Measurements from ENCODE around the gene RHOBTB3.
"Not testable (repeated sequence)": the region's sequence is repeated elsewhere in the genome, so short reads cannot be mapped to it uniquely, and the experiment has no call there.

The RHOBTB3 gene

DNA sequence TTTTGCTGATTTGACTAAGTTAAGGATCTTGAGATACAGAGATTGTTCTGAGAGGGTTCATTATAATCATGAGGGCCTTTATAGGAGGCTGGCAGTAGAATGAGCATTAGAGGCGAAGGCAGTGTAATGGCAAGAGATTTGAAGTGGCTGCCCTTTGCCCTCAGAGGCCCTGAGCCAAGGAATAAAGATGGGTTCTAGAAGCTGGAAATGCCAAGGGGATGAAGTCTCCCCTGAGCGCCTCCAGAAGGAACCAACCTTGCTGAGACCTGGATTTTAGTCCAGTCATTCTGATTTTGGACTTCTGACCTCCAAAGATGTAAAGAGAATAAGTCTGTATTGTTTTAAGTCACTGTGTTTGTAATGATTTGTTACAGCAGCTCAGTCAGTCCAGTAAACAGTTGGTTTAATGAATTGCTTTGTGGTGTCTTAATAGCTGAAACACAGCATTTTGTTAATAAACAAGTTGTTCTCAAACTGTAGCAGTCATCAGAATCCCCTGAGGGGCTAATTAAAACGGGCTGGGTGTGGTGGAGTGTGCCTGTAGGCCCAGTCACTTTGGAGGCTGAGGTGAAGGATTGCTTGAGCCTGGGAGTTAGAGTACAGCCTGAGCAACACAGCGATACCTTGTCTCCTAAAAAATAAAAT, 68.2 kb downstream of the RHOBTB3 start:
- Histone ChIP-seq H3K27me3 (ENCODE audit: low read depth) (no peaks in the 10 kb centered on the region), H3K4me1 (no peaks in the 10 kb centered on the region), H3K9me3 (no peaks in the 10 kb centered on the region), H3K36me3 (replicated peaks) (no peaks in the 10 kb centered on the region), H3K4me3 (no peak overlapping the region)
- in situ Hi-C loops (cut with MboI; ENCODE audit: low sequenced_read_pairs): no loop called here
- no peak for DNase-seq (ENCODE audit: low spot score in 2 of 2)

GRCh38 chr5:95800553-95800952, 69.4 kb downstream of the RHOBTB3 start:
- no peaks in the 10 kb centered on the region for H3K27me3 ChIP-seq (ENCODE audit: low read depth)
- no peaks in the 10 kb centered on the region for H3K9me3 ChIP-seq
- no peaks in the 10 kb centered on the region for H3K4me1 ChIP-seq
- DNase-seq (ENCODE audit: low spot score in 2 of 2): no peak
- H3K4me3 ChIP-seq: no peak overlapping the region
- in situ Hi-C loops (cut with MboI; ENCODE audit: low sequenced_read_pairs): no loop called here
- H3K36me3 ChIP-seq (replicated peaks): no peaks in the 10 kb centered on the region

- H3K4me3 ChIP-seq: no peak overlapping the region
- in situ Hi-C loops (cut with MboI; ENCODE audit: low sequenced_read_pairs): no loop called here
- H3K36me3 ChIP-seq (replicated peaks): no peaks in the 10 kb centered on the region
- no peaks in the 10 kb centered on the region for H3K27me3 ChIP-seq (ENCODE audit: low read depth)
- H3K9me3 ChIP-seq: no peaks in the 10 kb centered on the region
- no peaks in the 10 kb centered on the region for H3K4me1 ChIP-seq
- DNase-seq (ENCODE audit: low spot score in 2 of 2): no peak
Observed at GRCh38 chr5:95801532-95801931, 70.4 kb downstream of the RHOBTB3 start.

GRCh38 chr5:95801961-95802360, 70.8 kb downstream of the RHOBTB3 start:
- Histone ChIP-seq H3K4me3 (no peak overlapping the region), H3K4me1 (no peaks in the 10 kb centered on the region), H3K9me3 (no peaks in the 10 kb centered on the region), H3K36me3 (replicated peaks) (no peaks in the 10 kb centered on the region), H3K27me3 (ENCODE audit: low read depth) (no peaks in the 10 kb centered on the region)
- in situ Hi-C loops (cut with MboI; ENCODE audit: low sequenced_read_pairs): no loop called here
- no peak for DNase-seq (ENCODE audit: low spot score in 2 of 2)

DNA sequence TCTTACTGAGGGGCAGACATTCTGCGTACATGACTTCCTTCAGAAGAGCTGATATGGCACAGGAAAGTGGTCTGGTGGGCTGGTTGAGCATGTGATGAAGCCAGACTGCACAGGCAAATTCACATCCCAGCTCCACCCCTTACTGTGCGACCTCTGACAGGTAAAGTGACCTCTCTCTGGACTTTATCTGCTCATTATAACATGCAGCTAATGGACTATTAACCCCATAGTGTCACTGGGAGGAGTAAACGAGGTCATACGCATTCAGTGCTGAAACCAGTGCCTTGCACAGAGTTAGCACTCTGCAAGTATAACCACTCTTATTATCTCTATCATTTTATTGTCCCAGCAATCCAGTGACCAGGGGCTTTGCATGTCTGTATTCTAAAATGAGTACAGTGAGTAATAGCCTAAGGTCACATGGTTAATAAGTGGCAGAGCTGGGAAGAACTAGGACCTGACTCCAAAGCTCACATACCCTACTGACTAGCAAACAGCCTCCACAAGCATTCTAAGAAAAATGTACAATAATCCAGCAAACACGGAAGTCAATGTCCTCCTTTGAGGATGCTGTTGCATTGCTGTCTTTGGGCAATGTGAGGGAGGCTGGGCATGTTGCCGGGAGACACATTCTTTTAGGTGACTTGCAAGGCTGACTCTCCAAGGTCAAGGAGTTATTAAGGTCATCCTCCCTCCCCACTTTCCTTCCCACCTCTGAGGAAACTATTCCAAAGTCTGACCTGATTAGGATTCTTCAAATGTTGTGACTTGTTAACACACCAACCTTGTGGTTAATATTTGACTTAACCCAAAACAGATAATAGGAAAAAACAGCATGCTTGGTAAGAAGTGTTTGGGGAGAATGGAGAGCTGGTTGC, 72.4 kb downstream of the RHOBTB3 start:
- no peaks in the 10 kb centered on the region for H3K9me3 ChIP-seq

GRCh38 chr5:95804736-95805539, 73.8 kb downstream of the RHOBTB3 start:
- no peak for DNase-seq (ENCODE audit: low spot score in 2 of 2)
- Histone ChIP-seq H3K4me3 (no peak overlapping the region), H3K36me3 (replicated peaks) (no peaks in the 10 kb centered on the region), H3K4me1 (peaks cover 15% of the 10 kb centered on the region), H3K27me3 (ENCODE audit: low read depth) (no peaks in the 10 kb centered on the region), H3K9me3 (no peaks in the 10 kb centered on the region)
- in situ Hi-C loops (cut with MboI; ENCODE audit: low sequenced_read_pairs): no loop called here

More for the DNA sequence above, 72.4 kb downstream of the RHOBTB3 start:
- Histone ChIP-seq H3K4me1 (peaks cover 3% of the 10 kb centered on the region), H3K36me3 (replicated peaks) (no peaks in the 10 kb centered on the region), H3K4me3 (no peak overlapping the region), H3K27me3 (ENCODE audit: low read depth) (no peaks in the 10 kb centered on the region)
- DNase-seq (ENCODE audit: low spot score in 2 of 2): no peak
- in situ Hi-C loops (cut with MboI; ENCODE audit: low sequenced_read_pairs): no loop called here

DNA sequence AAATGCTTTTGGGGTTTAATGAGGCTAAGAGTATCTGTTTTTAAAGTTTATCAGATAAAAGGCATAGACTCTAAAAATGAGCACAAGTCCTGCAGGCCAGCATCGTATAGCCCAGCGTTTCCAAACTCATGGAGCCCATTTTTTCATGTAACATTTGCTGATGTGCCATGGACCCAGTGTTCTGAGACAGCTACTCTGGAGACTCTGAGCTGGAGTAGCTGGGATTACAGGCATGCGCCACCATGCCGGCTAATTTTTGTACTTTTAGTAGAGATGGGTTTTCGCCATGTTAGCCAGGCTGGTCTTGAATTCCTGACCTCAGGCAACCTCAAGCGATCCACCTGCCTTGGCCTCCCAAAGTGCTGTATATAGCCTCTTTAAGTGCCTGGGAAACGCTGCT, 75.6 kb downstream of the RHOBTB3 start:
- H3K27me3 ChIP-seq (ENCODE audit: low read depth): no peaks in the 10 kb centered on the region
- H3K9me3 ChIP-seq: no peaks in the 10 kb centered on the region
- no peak for DNase-seq (ENCODE audit: low spot score in 2 of 2)
- no peaks in the 10 kb centered on the region for H3K36me3 ChIP-seq (replicated peaks)
- in situ Hi-C loops (cut with MboI; ENCODE audit: low sequenced_read_pairs): no loop called here
- H3K4me3 ChIP-seq: no peak overlapping the region
- H3K4me1 ChIP-seq: peaks cover 22% of the 10 kb centered on the region

DNA sequence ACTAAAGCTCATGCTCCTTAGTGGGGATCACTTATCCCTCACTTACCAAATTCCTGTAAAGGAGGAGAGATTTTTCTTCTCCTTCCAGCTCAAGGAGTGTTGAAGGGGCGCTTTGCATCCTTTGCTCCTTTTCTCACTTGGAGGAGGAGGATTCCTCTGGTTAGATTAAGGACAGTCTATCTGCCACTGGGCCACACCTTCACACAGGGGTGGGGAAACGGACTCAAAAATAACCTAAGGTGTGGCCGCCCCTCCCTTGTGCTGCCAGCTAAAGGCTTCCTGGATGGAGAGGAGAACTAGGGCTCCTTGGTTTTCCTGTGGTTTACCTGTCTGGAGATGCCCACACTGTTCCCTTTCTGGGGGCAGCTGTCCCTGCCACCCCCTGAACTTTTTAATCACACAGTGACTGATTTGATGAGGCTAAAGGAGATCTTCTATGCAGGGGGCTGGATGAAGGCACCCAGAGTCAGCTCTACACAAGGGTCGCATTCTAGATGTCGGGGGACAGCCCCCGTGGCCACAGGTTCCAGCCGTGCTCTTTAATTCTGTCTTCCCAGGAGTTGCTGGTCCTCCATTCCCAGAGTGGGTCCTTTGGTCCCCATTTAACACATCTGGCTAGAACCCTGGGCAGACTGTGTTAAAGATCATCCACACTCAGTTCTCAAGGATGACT, 77.0 kb downstream of the RHOBTB3 start:
- no peak overlapping the region for H3K4me3 ChIP-seq
- no peaks in the 10 kb centered on the region for H3K27me3 ChIP-seq (ENCODE audit: low read depth)
- no peaks in the 10 kb centered on the region for H3K9me3 ChIP-seq
- in situ Hi-C loops (cut with MboI; ENCODE audit: low sequenced_read_pairs): no loop called here
- DNase-seq (ENCODE audit: low spot score in 2 of 2): no peak
- no peaks in the 10 kb centered on the region for H3K36me3 ChIP-seq (replicated peaks)
- peaks cover 22% of the 10 kb centered on the region for H3K4me1 ChIP-seq

GRCh38 chr5:95808686-95809413, 77.7 kb downstream of the RHOBTB3 start:
- in situ Hi-C loops (cut with MboI; ENCODE audit: low sequenced_read_pairs): no loop called here
- peak; percentile 70 to 76 for DNase-seq (ENCODE audit: low spot score in 2 of 2)
- H3K27me3 ChIP-seq (ENCODE audit: low read depth): no peaks in the 10 kb centered on the region
- peaks cover 22% of the 10 kb centered on the region for H3K4me1 ChIP-seq
- no peaks in the 10 kb centered on the region for H3K9me3 ChIP-seq
- no peak overlapping the region for H3K4me3 ChIP-seq
- H3K36me3 ChIP-seq (replicated peaks): no peaks in the 10 kb centered on the region

DNA sequence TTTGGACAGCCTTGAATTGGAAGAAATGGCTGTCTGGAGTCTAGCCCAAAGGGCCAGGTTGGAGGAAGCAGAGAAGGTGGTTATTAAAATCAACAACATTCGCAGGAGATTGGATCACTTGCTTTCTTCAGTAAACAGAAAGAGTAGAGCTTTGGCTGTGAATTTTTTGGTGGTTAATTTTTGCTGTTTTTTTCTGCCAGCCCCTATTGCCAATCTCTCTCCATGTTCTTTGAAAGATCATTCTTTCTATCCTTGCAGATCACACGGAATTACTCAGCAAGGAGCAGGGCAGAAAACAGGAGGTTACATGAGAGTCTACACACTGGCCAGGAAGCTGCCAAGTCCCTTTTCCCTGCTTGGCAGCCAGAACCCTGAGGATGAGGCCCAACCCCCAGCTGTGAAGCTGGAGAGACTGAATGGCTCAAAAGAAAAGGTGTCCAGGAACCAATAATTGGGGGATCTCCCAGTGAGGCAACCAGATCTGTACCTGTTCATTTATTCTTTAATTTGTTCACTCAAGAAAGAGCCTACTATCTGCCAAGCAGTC, 78.4 kb downstream of the RHOBTB3 start:
- H3K4me3 ChIP-seq: no peak overlapping the region
- DNase-seq (ENCODE audit: low spot score in 2 of 2): no peak
- in situ Hi-C loops (cut with MboI; ENCODE audit: low sequenced_read_pairs): no loop called here

GRCh38 chr5:95810305-95811125, 79.4 kb downstream of the RHOBTB3 start:
- peak in 1 of 2 experiments; percentile 19 for DNase-seq (ENCODE audit: low spot score in 2 of 2)
- no peaks in the 10 kb centered on the region for H3K9me3 ChIP-seq
- H3K36me3 ChIP-seq (replicated peaks): no peaks in the 10 kb centered on the region
- in situ Hi-C loops (cut with MboI; ENCODE audit: low sequenced_read_pairs): no loop called here
- H3K27me3 ChIP-seq (ENCODE audit: low read depth): no peaks in the 10 kb centered on the region
- H3K4me3 ChIP-seq: no peak overlapping the region
- peaks cover 22% of the 10 kb centered on the region for H3K4me1 ChIP-seq

More for the DNA sequence above, 78.4 kb downstream of the RHOBTB3 start:
- H3K4me1 ChIP-seq: peaks cover 22% of the 10 kb centered on the region
- H3K27me3 ChIP-seq (ENCODE audit: low read depth): no peaks in the 10 kb centered on the region
- H3K9me3 ChIP-seq: no peaks in the 10 kb centered on the region
- H3K36me3 ChIP-seq (replicated peaks): no peaks in the 10 kb centered on the region

DNA sequence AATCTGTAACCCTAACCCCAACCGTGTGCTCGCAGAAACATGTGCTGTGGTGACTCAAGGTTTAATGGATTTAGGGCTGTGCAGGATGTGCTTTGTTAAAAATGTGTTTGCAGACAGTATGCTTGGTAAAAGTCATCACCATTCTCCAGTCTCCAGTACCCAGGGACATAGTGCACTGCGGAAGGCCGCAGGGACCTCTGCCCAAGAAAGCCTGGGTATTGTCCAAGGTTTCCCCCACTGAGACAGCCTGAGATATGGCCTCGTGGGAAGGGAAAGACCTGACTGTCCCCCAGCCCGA, 79.9 kb downstream of the RHOBTB3 start:
- H3K36me3 ChIP-seq (replicated peaks); DNase-seq (ENCODE audit: low spot score in 2 of 2); H3K27me3 ChIP-seq (ENCODE audit: low read depth); H3K4me3 ChIP-seq; in situ Hi-C loops (cut with MboI; ENCODE audit: low sequenced_read_pairs); H3K9me3 ChIP-seq: not testable (repeated sequence)
- peaks cover 22% of the 10 kb centered on the region for H3K4me1 ChIP-seq

All from HAP-1 (cell line).